Tibial nerve (tissue), 4 donors: ENCODE measurements around the gene HADHB. TPM values are rescaled to one million over a fixed set of nuclear protein-coding genes. Genes with fewer than 3 reads are reported as not detected.
"Not testable (repeated sequence)": the region's sequence is repeated elsewhere in the genome, so short reads cannot be mapped to it uniquely, and the experiment has no call there.

Experiments used
- DNase-seq, 2 donors: peaks; one replicate each; pipeline ENCODE4 v3.0.0-alpha.2; 2019; ENCODE audit warnings: low spot score in 2 of 2
- H3K27ac ChIP-seq, 4 donors: fragments of 200-600 bp; sonication (generic) in 3 of 4; one replicate each; pipeline ENCODE4 v1.5.1; 2017 to 2019; ENCODE audit warnings: mild to moderate bottlenecking in 1 of 4
- H3K27me3 ChIP-seq, 2 donors: fragments of 200-600 bp; sonication (generic) in 1 of 2; one replicate each; pipeline versions ENCODE4 v1.5.1 to v1.6.0; 2017 to 2019
- H3K36me3 ChIP-seq, 3 donors: fragments of 200-600 bp; sonication (generic); one replicate each; pipeline ENCODE4 v1.5.1; 2018 to 2019
- H3K4me1 ChIP-seq, 4 donors: fragments of 200-600 bp; sonication (generic) in 3 of 4; one replicate each; pipeline ENCODE4 v1.5.1; 2017 to 2019
- H3K4me3 ChIP-seq, 4 donors: fragments of 200-600 bp; sonication (generic) in 3 of 4; one replicate each; pipeline ENCODE4 v1.5.1; 2017 to 2019; ENCODE audit warnings: mild to moderate bottlenecking in 1 of 4, moderate library complexity in 1 of 4
- H3K9me3 ChIP-seq, 4 donors: fragments of 200-600 bp; sonication (generic) in 3 of 4; one replicate each; pipeline ENCODE4 v1.5.1; 2017 to 2019
- CTCF ChIP-seq, 5 experiments: fragments of 200-600 bp in 3 of 5; fragments of 450-650 bp in 2 of 5; sonication (generic) in 3 of 5; IDR thresholded peaks; one replicate each; pipeline ENCODE4 v1.5.1; 2016 to 2019; ENCODE audit warnings: antibody characterized with exemption in 5 of 5, mild to moderate bottlenecking in 3 of 5, moderate library complexity in 2 of 5
- EP300 ChIP-seq, 2 donors: sonication (generic); formaldehyde crosslinking; IDR thresholded peaks; one replicate each; pipeline ENCODE4 v1.6.1; 2017; ENCODE audit warnings: antibody characterized with exemption in 2 of 2, mild to moderate bottlenecking in 1 of 2
- POLR2A ChIP-seq, 2 donors: fragments of 450-650 bp; IDR thresholded peaks; one replicate each; pipeline ENCODE4 v1.6.1; 2017; ENCODE audit warnings: antibody characterized with exemption in 2 of 2, mild to moderate bottlenecking in 2 of 2, moderate library complexity in 2 of 2
- WGBS, 2 donors: methylation state at CpG; one replicate each; pipeline ENCODE4 v1.1.5; 2018; 5-methylcytosine and 5-hydroxymethylcytosine counted together
- total RNA-seq, 4 donors: library from RNA; depleted of rRNA; stranded (reverse); fragments of >200 nt; gene quantifications; one replicate each; pipeline ENCODE4 v1.1.0, GENCODE V29; 2016

Gene HADHB
- total RNA-seq, 4 donors from 2014 or later = 68.1 to 121 (median 110) TPM

GRCh38 chr2:26317377-26318105, 72.8 kb downstream of the HADHB start:
- WGBS, 2 donors = 87 to 89% methylated on average over 8 of the region's 8 CpGs
- TF ChIP-seq CTCF (IDR thresholded peaks at IDR 0.05) = no peak
- TF ChIP-seq POLR2A (IDR thresholded peaks at IDR 0.05) = no peak
- TF ChIP-seq EP300 (IDR thresholded peaks at IDR 0.05) = no peak
- Histone ChIP-seq H3K4me3 (no peak overlapping the region), H3K36me3 (no peaks in the 10 kb centered on the region), H3K27ac (no peak overlapping the region), H3K27me3 (no peaks in the 10 kb centered on the region), H3K4me1 (no peaks in the 10 kb centered on the region), H3K9me3 (no peaks in the 10 kb centered on the region)
- no peak for DNase-seq

- no peak overlapping the region for H3K4me3 ChIP-seq
- WGBS, 2 donors = 56 to 57% methylated on average over 6 of the region's 6 CpGs
- H3K36me3 ChIP-seq = no peaks in the 10 kb centered on the region
- no peaks in the 10 kb centered on the region for H3K27me3 ChIP-seq
- H3K4me1 ChIP-seq = no peaks in the 10 kb centered on the region
- no peak for DNase-seq
- H3K27ac ChIP-seq = no peak overlapping the region
- H3K9me3 ChIP-seq = no peaks in the 10 kb centered on the region
- TF ChIP-seq EP300 (IDR thresholded peaks at IDR 0.05) (no peak), POLR2A (IDR thresholded peaks at IDR 0.05) (no peak), CTCF (IDR thresholded peaks at IDR 0.05) (no peak)
Measured at GRCh38 chr2:26318950-26319349, 74.2 kb downstream of the HADHB start.

GRCh38 chr2:26324479-26324878, 79.7 kb downstream of the HADHB start:
- not testable (repeated sequence) for H3K36me3 ChIP-seq, DNase-seq, H3K27ac ChIP-seq, H3K4me3 ChIP-seq, H3K27me3 ChIP-seq, H3K9me3 ChIP-seq, H3K4me1 ChIP-seq

- Histone ChIP-seq H3K36me3 (no peaks in the 10 kb centered on the region), H3K27me3 (no peaks in the 10 kb centered on the region), H3K27ac (no peak overlapping the region), H3K9me3 (no peaks in the 10 kb centered on the region), H3K4me3 (no peak overlapping the region), H3K4me1 (peaks cover 0 to 4% (median 2%) of the 10 kb centered on the region in 4 donors)
- WGBS, 2 donors = 55 to 65% methylated on average over 3 of the region's 3 CpGs
- TF ChIP-seq EP300 (IDR thresholded peaks at IDR 0.05) (no peak), POLR2A (IDR thresholded peaks at IDR 0.05) (no peak), CTCF (IDR thresholded peaks at IDR 0.05) (no peak)
- no peak for DNase-seq
Measured at GRCh38 chr2:26324903-26325302, 80.2 kb downstream of the HADHB start.

GRCh38 chr2:26325851-26326250, 81.1 kb downstream of the HADHB start:
- no peak for TF ChIP-seq CTCF (IDR thresholded peaks at IDR 0.05)
- TF ChIP-seq POLR2A (IDR thresholded peaks at IDR 0.05) = no peak
- no peak for TF ChIP-seq EP300 (IDR thresholded peaks at IDR 0.05)

More at GRCh38 chr2:26325851-26326250, 81.1 kb downstream of the HADHB start:
- H3K27me3 ChIP-seq = no peaks in the 10 kb centered on the region
- no peak for DNase-seq
- 58 to 69% methylated on average over 4 of the region's 4 CpGs for WGBS, 2 donors
- no peak overlapping the region for H3K4me3 ChIP-seq
- no peak overlapping the region for H3K27ac ChIP-seq
- H3K36me3 ChIP-seq = no peaks in the 10 kb centered on the region
- peaks cover 0 to 8% (median 2%) of the 10 kb centered on the region in 4 donors for H3K4me1 ChIP-seq
- H3K9me3 ChIP-seq = no peaks in the 10 kb centered on the region
